A673 (cell line): ENCODE measurements around the gene OR4E2. TPM values are rescaled to one million over a fixed set of nuclear protein-coding genes. Genes with fewer than 3 reads are reported as not detected.

Experiments used
- BruUV-seq: library from RNA; stranded (reverse); fragments of 400-500 nt; replicated peaks from 2 replicates; lab custom pipeline; 2021; lab: Mats Ljungman, UMichigan
- CTCF ChIA-PET: fragments of 300-600 bp; sonication (Branson Sonifier 250); formaldehyde crosslinking; loops from one replicate; lab custom pipeline; 2022; ENCODE audit warnings: antibody characterized with exemption; lab: Charles Lee
- POLR2A ChIA-PET: fragments of 300-600 bp; sonication (Branson Sonifier 250); formaldehyde crosslinking; loops from one replicate; lab custom pipeline; 2022; ENCODE audit warnings: antibody characterized with exemption; ENCODE audit not compliant: low non-redundant PET; lab: Charles Lee
- DNase-seq: peaks from one replicate; pipeline ENCODE4 v3.0.0-alpha.2; 2015; ENCODE audit warnings: low spot score
- H3K27ac ChIP-seq: fragments of 200-600 bp; sonication (generic); 2 replicates; pipeline ENCODE4 v1.5.1; 2016; ENCODE audit warnings: mixed run types, low read depth, mild to moderate bottlenecking, mixed read lengths, antibody characterized with exemption, low read length; ENCODE audit not compliant: poor library complexity, severe bottlenecking
- H3K27me3 ChIP-seq: fragments of 200-600 bp; sonication (generic); replicated peaks from 2 replicates; pipeline ENCODE4 v1.6.1; 2017; ENCODE audit warnings: mixed run types, low read depth, mild to moderate bottlenecking, mixed read lengths, antibody characterized with exemption, low read length; ENCODE audit not compliant: insufficient read depth, poor library complexity
- H3K36me3 ChIP-seq: fragments of 200-600 bp; sonication (generic); 2 replicates; pipeline ENCODE4 v1.6.1; 2016; ENCODE audit warnings: mixed run types, mild to moderate bottlenecking, mixed read lengths, antibody characterized with exemption, low read length; ENCODE audit not compliant: insufficient read depth, poor library complexity, severe bottlenecking
- H3K4me1 ChIP-seq: fragments of 200-600 bp; sonication (generic); 2 replicates; pipeline ENCODE4 v1.6.1; 2017; ENCODE audit warnings: mixed run types, mild to moderate bottlenecking, mixed read lengths, antibody characterized with exemption, low read length; ENCODE audit not compliant: insufficient read depth, poor library complexity, severe bottlenecking
- H3K4me3 ChIP-seq: fragments of 200-600 bp; sonication (generic); 2 replicates; pipeline ENCODE4 v1.5.1; 2016; ENCODE audit warnings: low read depth, mixed run types, mild to moderate bottlenecking, mixed read lengths, low read length; ENCODE audit not compliant: poor library complexity, severe bottlenecking
- H3K9me3 ChIP-seq: fragments of 200-600 bp; sonication (generic); 2 replicates; pipeline ENCODE4 v1.6.1; 2016; ENCODE audit warnings: mixed run types, low read depth, mild to moderate bottlenecking, mixed read lengths, antibody characterized with exemption, low read length; ENCODE audit not compliant: poor library complexity, severe bottlenecking
- EZH2 ChIP-seq: fragments of 200-600 bp; sonication (generic); IDR thresholded peaks from 2 replicates; pipeline ENCODE4 v1.6.1; 2017; ENCODE audit warnings: borderline replicate concordance, low read depth, mild to moderate bottlenecking, mixed read lengths, antibody characterized with exemption, low read length; ENCODE audit not compliant: poor library complexity, severe bottlenecking
- intact Hi-C: fragments of 100-400 bp; cut with micrococcal nuclease; formaldehyde crosslinking; loops from one replicate; pipeline ENCODE4 v1.10.0; 2022; ENCODE audit not compliant: unreplicated experiment
- total RNA-seq: library from RNA; stranded (reverse); gene quantifications from 2 replicates; pipeline ENCODE4 v1.2.3, GENCODE V29; 2021
- TF ChIP-seq, protein P1 (sequence below): fragments of 300-800, 200-600 bp; sonication (generic); conservative IDR thresholded peaks from 2 replicates; pipeline ENCODE4 v1.5.1; 2017; ENCODE audit warnings: low read depth, mild to moderate bottlenecking, antibody characterized with exemption, low read length, moderate library complexity, mixed read lengths

OR4E2 gene
- total RNA-seq, 1 experiment from 2014 or later = 10.8 TPM

DNA sequence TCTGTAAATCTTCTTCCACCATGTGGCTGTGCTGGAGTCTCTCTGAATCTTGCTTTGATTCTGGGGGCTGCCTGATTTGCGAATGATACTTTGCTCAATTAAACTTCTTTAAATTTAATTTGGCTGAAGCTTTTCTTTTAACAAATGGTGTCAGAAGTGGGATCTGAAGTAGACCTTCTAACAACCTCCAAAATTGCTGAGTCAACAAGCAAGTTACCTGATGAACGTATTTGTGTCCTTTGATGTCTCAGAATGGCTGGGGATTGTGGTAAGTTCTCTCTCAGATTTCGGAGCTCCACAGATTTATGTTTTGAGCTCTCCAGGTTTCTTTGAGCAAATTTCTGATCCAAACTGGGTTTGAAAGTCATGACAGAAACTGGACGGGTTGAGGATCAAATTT is 21.9 kb downstream of the OR4E2 start:
- intact Hi-C loops = no loop called here
- no TSS peak for BruUV-seq
- Histone ChIP-seq H3K27ac (no peak overlapping the region), H3K36me3 (peaks cover 31% of the 10 kb centered on the region), H3K4me1 (peaks cover 16% of the 10 kb centered on the region), H3K4me3 (no peak overlapping the region), H3K9me3 (peaks cover 12% of the 10 kb centered on the region), H3K27me3 (no peaks in the 10 kb centered on the region)
- ChIA-PET CTCF (no interaction called here), POLR2A (no interaction called here)
- no peak for TF ChIP-seq EZH2
- TF ChIP-seq, protein P1, sequence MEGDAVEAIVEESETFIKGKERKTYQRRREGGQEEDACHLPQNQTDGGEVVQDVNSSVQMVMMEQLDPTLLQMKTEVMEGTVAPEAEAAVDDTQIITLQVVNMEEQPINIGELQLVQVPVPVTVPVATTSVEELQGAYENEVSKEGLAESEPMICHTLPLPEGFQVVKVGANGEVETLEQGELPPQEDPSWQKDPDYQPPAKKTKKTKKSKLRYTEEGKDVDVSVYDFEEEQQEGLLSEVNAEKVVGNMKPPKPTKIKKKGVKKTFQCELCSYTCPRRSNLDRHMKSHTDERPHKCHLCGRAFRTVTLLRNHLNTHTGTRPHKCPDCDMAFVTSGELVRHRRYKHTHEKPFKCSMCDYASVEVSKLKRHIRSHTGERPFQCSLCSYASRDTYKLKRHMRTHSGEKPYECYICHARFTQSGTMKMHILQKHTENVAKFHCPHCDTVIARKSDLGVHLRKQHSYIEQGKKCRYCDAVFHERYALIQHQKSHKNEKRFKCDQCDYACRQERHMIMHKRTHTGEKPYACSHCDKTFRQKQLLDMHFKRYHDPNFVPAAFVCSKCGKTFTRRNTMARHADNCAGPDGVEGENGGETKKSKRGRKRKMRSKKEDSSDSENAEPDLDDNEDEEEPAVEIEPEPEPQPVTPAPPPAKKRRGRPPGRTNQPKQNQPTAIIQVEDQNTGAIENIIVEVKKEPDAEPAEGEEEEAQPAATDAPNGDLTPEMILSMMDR = no peak
- DNase-seq = no peak

DNA sequence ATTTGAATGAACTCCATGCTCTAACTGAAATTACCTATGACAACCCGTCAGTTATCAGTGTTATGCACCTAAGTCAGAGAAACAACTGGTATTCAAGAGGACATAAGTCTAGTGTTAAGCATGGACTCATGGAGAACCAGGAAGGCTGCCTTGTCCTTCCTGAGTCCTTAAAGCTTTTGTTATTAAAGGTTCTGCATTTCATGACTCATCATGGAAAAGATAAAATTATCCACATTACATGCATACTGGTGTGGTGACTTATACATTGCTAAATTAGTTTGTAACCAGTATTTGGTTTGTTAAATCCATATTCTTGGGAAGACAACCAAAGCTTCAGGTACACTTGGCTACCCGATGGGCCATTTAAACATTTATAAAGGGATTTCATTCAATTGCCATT is 26.4 kb downstream of the OR4E2 start:
- peaks cover 19% of the 10 kb centered on the region for H3K36me3 ChIP-seq
- no peak overlapping the region for H3K4me3 ChIP-seq
- no peaks in the 10 kb centered on the region for H3K27me3 ChIP-seq
- POLR2A ChIA-PET = no interaction called here
- CTCF ChIA-PET = no interaction called here
- TF ChIP-seq, protein P1 = no peak
- no TSS peak for BruUV-seq
- peaks cover 6% of the 10 kb centered on the region for H3K9me3 ChIP-seq
- intact Hi-C loops = no loop called here
- no peak for DNase-seq
- no peak overlapping the region for H3K27ac ChIP-seq
- H3K4me1 ChIP-seq = no peaks in the 10 kb centered on the region

DNA sequence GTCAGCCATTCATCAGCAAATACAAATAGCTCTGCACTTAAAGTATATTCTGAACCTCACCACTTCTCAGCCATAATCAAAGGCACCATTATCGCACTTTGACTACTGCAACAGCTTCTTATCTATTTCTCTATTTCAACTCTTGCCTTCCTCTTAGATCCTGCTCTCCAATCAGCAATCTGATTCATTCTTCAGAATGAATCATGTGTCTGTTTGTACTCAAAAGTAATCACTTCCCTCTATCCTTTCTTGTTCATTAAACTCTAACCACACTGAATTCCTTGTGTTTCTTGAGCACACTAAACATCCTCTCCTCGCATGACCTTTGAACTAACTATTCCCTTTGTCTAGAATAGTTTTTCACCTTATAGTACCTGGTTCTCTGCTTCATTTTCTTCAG is 32.8 kb downstream of the OR4E2 start:
- H3K9me3 ChIP-seq = no peaks in the 10 kb centered on the region
- TF ChIP-seq, protein P1 = no peak
- no peak for TF ChIP-seq EZH2
- BruUV-seq = no TSS peak
- no peaks in the 10 kb centered on the region for H3K4me1 ChIP-seq
- POLR2A ChIA-PET = no interaction called here
- no peak overlapping the region for H3K4me3 ChIP-seq
- intact Hi-C loops = no loop called here
- no peak for DNase-seq
- H3K27ac ChIP-seq = no peak overlapping the region
- no peaks in the 10 kb centered on the region for H3K36me3 ChIP-seq
- CTCF ChIA-PET = no interaction called here
- H3K27me3 ChIP-seq = no peaks in the 10 kb centered on the region
